ENCODE measurements around the gene RPS16.

RPS16 gene

DNA sequence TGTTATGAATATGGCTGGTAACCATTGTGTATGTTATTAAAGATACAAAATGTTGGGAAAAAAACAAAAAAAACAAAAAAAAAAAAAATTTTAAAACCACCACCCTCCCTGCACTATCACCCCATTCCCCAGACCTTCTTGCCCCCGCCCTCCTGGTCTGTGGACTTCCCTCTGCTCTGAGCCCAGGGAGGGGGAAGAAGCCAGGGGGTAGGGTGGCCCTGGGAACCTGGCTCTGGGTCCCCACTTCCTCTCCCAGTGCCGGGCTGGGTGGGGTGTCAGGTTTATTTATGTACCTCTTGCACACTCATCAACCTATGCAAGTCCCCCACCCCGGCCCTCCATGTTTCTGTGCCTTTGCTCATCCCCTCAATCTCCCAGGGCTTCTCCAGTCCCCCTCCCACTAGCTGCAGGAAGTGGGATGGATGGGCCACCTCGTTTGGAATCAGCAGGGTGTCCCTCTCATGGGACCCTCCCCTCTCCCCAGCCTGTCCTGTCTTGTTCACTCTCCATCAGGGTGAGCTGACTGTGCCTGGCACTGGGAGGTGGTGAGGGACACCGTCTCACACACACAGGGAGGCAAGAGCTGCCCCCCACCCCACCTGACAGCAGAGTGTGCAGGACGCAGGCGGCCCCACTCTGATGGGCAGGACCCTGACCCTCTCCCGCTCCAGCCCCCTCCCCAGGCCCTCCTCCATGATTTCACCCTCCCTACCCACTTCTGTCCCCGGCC lies 50.7 kb downstream of the RPS16 start:
- DNase-seq = no peak
